Measurements from ENCODE around the gene FAM221B.

Gene FAM221B

GRCh38 chr9:35828716-35829083 lies at the start of gene FAM221B:
Gene FAM221B (minus strand): TSS chr9:35828732. CDS start chr9:35826161, 2,571 bp downstream.
- peak within 1 kb of the TSS; percentile 91 for H3K27ac Mint-ChIP-seq
- H3K9me3 Mint-ChIP-seq, result no peaks in the 10 kb centered on the region
- peak within 1 kb of the TSS; percentile 95 for H3K4me3 Mint-ChIP-seq
- no peaks in the 10 kb centered on the region for H3K36me3 Mint-ChIP-seq (ENCODE audit: low read depth)
- H3K4me1 Mint-ChIP-seq (ENCODE audit: low read depth), result peaks cover 27% of the 10 kb centered on the region
- H3K27me3 Mint-ChIP-seq, result no peaks in the 10 kb centered on the region

GRCh38 chr9:35872505-35872904 lies 44.0 kb upstream of the FAM221B start:
- Mint-ChIP-seq H3K4me3 (no peak overlapping the region), H3K9me3 (peaks cover 4% of the 10 kb centered on the region), H3K27ac (no peak overlapping the region), H3K4me1 (ENCODE audit: low read depth) (no peaks in the 10 kb centered on the region), H3K27me3 (peaks cover 13% of the 10 kb centered on the region), H3K36me3 (ENCODE audit: low read depth) (no peaks in the 10 kb centered on the region)

GRCh38 chr9:35871545-35871944 lies 43.0 kb upstream of the FAM221B start:
- Mint-ChIP-seq H3K9me3 (no peaks in the 10 kb centered on the region), H3K27ac (no peak overlapping the region), H3K27me3 (peaks cover 9% of the 10 kb centered on the region), H3K36me3 (ENCODE audit: low read depth) (no peaks in the 10 kb centered on the region), H3K4me1 (ENCODE audit: low read depth) (no peaks in the 10 kb centered on the region), H3K4me3 (no peak overlapping the region)

GRCh38 chr9:35870351-35870923 lies 41.9 kb upstream of the FAM221B start, which contains the start of gene OR13J1:
Gene OR13J1 (minus strand): TSS chr9:35870401. CDS start chr9:35870401, 0 bp downstream.
- no peak within 1 kb of the TSS for H3K4me3 Mint-ChIP-seq
- H3K4me1 Mint-ChIP-seq (ENCODE audit: low read depth), result no peaks in the 10 kb centered on the region

GRCh38 chr9:35869621-35870216 lies 41.2 kb upstream of the FAM221B start:
- Mint-ChIP-seq H3K27me3 (peaks cover 6% of the 10 kb centered on the region), H3K36me3 (ENCODE audit: low read depth) (no peaks in the 10 kb centered on the region), H3K4me3 (no peak overlapping the region), H3K9me3 (no peaks in the 10 kb centered on the region), H3K4me1 (ENCODE audit: low read depth) (no peaks in the 10 kb centered on the region), H3K27ac (no peak overlapping the region)

More at GRCh38 chr9:35870351-35870923, 41.9 kb upstream of the FAM221B start, which contains the start of gene OR13J1:
- no peaks in the 10 kb centered on the region for H3K36me3 Mint-ChIP-seq (ENCODE audit: low read depth)
- peaks cover 6% of the 10 kb centered on the region for H3K27me3 Mint-ChIP-seq
- no peak within 1 kb of the TSS for H3K27ac Mint-ChIP-seq
- no peaks in the 10 kb centered on the region for H3K9me3 Mint-ChIP-seq

- H3K27ac Mint-ChIP-seq, result no peak overlapping the region
- no peaks in the 10 kb centered on the region for H3K36me3 Mint-ChIP-seq (ENCODE audit: low read depth)
- no peaks in the 10 kb centered on the region for H3K9me3 Mint-ChIP-seq
- H3K27me3 Mint-ChIP-seq, result peaks cover 6% of the 10 kb centered on the region
- no peak overlapping the region for H3K4me3 Mint-ChIP-seq
- no peaks in the 10 kb centered on the region for H3K4me1 Mint-ChIP-seq (ENCODE audit: low read depth)
Measured at GRCh38 chr9:35868933-35869332, 40.4 kb upstream of the FAM221B start.

- Mint-ChIP-seq H3K9me3 (no peaks in the 10 kb centered on the region), H3K4me1 (ENCODE audit: low read depth) (no peaks in the 10 kb centered on the region), H3K4me3 (no peak overlapping the region), H3K27ac (no peak overlapping the region), H3K27me3 (peaks cover 12% of the 10 kb centered on the region), H3K36me3 (ENCODE audit: low read depth) (no peaks in the 10 kb centered on the region)
Measured at GRCh38 chr9:35867538-35867937, 39.0 kb upstream of the FAM221B start.

- Mint-ChIP-seq H3K27me3 (peaks cover 21% of the 10 kb centered on the region), H3K36me3 (ENCODE audit: low read depth) (no peaks in the 10 kb centered on the region), H3K27ac (no peak overlapping the region), H3K9me3 (no peaks in the 10 kb centered on the region), H3K4me3 (no peak overlapping the region), H3K4me1 (ENCODE audit: low read depth) (no peaks in the 10 kb centered on the region)
Measured at GRCh38 chr9:35864695-35865255, 36.2 kb upstream of the FAM221B start.

GRCh38 chr9:35863583-35863982 lies 35.1 kb upstream of the FAM221B start:
- H3K9me3 Mint-ChIP-seq, result no peaks in the 10 kb centered on the region
- H3K36me3 Mint-ChIP-seq (ENCODE audit: low read depth), result no peaks in the 10 kb centered on the region
- H3K27me3 Mint-ChIP-seq, result peaks cover 18% of the 10 kb centered on the region
- no peak overlapping the region for H3K4me3 Mint-ChIP-seq
- H3K27ac Mint-ChIP-seq, result no peak overlapping the region
- H3K4me1 Mint-ChIP-seq (ENCODE audit: low read depth), result no peaks in the 10 kb centered on the region

- no peaks in the 10 kb centered on the region for H3K36me3 Mint-ChIP-seq (ENCODE audit: low read depth)
- peaks cover 15% of the 10 kb centered on the region for H3K27me3 Mint-ChIP-seq
- H3K9me3 Mint-ChIP-seq, result no peaks in the 10 kb centered on the region
- no peak overlapping the region for H3K27ac Mint-ChIP-seq
- no peak overlapping the region for H3K4me3 Mint-ChIP-seq
- H3K4me1 Mint-ChIP-seq (ENCODE audit: low read depth), result no peaks in the 10 kb centered on the region
Measured at GRCh38 chr9:35862328-35862727, 33.8 kb upstream of the FAM221B start.

- H3K9me3 Mint-ChIP-seq, result no peaks in the 10 kb centered on the region
- no peaks in the 10 kb centered on the region for H3K36me3 Mint-ChIP-seq (ENCODE audit: low read depth)
- no peak overlapping the region for H3K27ac Mint-ChIP-seq
- no peak overlapping the region for H3K4me3 Mint-ChIP-seq
- H3K4me1 Mint-ChIP-seq (ENCODE audit: low read depth), result no peaks in the 10 kb centered on the region
- H3K27me3 Mint-ChIP-seq, result peaks cover 15% of the 10 kb centered on the region
Measured at GRCh38 chr9:35861161-35861897, 32.8 kb upstream of the FAM221B start.

GRCh38 chr9:35859990-35860339 lies 31.4 kb upstream of the FAM221B start:
- no peak overlapping the region for H3K27ac Mint-ChIP-seq
- H3K9me3 Mint-ChIP-seq, result no peaks in the 10 kb centered on the region
- no peaks in the 10 kb centered on the region for H3K36me3 Mint-ChIP-seq (ENCODE audit: low read depth)
- no peaks in the 10 kb centered on the region for H3K4me1 Mint-ChIP-seq (ENCODE audit: low read depth)
- H3K27me3 Mint-ChIP-seq, result peaks cover 15% of the 10 kb centered on the region
- H3K4me3 Mint-ChIP-seq, result no peak overlapping the region

- H3K27me3 Mint-ChIP-seq, result peaks cover 15% of the 10 kb centered on the region
- H3K36me3 Mint-ChIP-seq (ENCODE audit: low read depth), result no peaks in the 10 kb centered on the region
- H3K27ac Mint-ChIP-seq, result no peak overlapping the region
- H3K9me3 Mint-ChIP-seq, result no peaks in the 10 kb centered on the region
- H3K4me1 Mint-ChIP-seq (ENCODE audit: low read depth), result no peaks in the 10 kb centered on the region
- no peak overlapping the region for H3K4me3 Mint-ChIP-seq
Measured at GRCh38 chr9:35859310-35859989, 30.9 kb upstream of the FAM221B start.

- H3K4me1 Mint-ChIP-seq (ENCODE audit: low read depth), result no peaks in the 10 kb centered on the region
- no peaks in the 10 kb centered on the region for H3K36me3 Mint-ChIP-seq (ENCODE audit: low read depth)
- H3K27me3 Mint-ChIP-seq, result peaks cover 15% of the 10 kb centered on the region
- H3K27ac Mint-ChIP-seq, result no peak overlapping the region
- no peak overlapping the region for H3K4me3 Mint-ChIP-seq
- no peaks in the 10 kb centered on the region for H3K9me3 Mint-ChIP-seq
Measured at GRCh38 chr9:35858458-35858857, 29.9 kb upstream of the FAM221B start.

GRCh38 chr9:35856882-35857281 lies 28.4 kb upstream of the FAM221B start:
- H3K27ac Mint-ChIP-seq, result no peak overlapping the region
- H3K4me1 Mint-ChIP-seq (ENCODE audit: low read depth), result no peaks in the 10 kb centered on the region
- H3K27me3 Mint-ChIP-seq, result peaks cover 5% of the 10 kb centered on the region
- no peaks in the 10 kb centered on the region for H3K9me3 Mint-ChIP-seq
- H3K36me3 Mint-ChIP-seq (ENCODE audit: low read depth), result no peaks in the 10 kb centered on the region
- H3K4me3 Mint-ChIP-seq, result no peak overlapping the region
